NCI-H2196 (cell line): Measurements from ENCODE around the gene CAPN5.

Source experiments
- DNase-seq: peaks from one replicate; lab custom pipeline; 2025; ENCODE audit not compliant: unreplicated experiment; lab: John Stamatoyannopoulos, UW

The CAPN5 gene

DNA sequence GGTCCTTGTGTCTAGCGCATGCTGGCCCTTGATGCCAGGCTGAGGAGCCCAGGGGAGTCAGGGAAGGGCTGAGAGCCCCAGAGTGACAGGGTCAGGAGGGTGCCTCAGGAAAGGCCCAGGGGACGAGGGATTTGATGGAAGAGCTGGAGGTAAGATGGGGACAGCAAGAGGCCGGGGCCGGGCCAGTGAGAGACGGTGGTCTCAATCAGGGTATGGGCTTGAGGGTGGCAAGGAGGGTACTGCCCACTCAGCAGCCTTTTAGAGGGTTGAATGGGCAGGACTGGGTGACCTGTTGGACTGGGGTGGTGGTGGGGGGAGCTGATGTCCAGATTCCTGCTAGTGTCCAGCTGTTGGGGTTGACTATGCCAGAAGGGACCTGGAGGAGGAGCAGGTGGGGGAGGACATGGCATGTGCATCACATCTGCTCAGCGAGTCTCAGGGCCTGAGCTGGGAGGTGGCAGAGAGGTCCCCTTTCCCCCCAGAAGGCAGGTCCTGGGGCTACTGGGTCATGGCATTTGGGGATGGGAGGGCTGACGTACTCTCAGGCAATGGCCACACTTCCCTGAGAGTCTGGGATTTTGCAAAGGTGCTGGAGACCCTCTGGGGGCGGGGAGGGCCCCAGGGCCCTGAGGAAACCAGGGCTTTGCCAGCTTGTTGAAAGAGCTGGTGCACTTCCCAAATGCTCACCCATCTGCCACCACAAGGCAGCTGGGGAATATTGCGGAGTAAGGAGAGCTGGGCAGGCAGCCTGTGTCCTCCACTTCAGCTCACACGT lies 79.7 kb downstream of the CAPN5 start:
- DNase-seq = no peak

DNA sequence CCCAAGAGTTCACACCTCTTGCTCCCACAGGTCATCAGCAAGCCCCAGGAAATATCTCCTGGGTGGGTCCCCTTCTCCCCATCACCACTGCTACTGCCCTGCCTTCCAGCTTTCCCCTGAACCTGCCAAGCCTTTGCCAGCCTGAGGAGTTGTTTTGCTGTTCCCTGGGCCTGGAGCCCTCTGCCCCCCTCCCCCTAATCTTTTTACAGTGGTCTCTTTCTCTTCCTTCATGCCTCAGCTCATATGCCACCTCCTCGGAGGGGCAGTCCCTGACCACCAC lies 80.2 kb downstream of the CAPN5 start:
- no peak for DNase-seq

DNA sequence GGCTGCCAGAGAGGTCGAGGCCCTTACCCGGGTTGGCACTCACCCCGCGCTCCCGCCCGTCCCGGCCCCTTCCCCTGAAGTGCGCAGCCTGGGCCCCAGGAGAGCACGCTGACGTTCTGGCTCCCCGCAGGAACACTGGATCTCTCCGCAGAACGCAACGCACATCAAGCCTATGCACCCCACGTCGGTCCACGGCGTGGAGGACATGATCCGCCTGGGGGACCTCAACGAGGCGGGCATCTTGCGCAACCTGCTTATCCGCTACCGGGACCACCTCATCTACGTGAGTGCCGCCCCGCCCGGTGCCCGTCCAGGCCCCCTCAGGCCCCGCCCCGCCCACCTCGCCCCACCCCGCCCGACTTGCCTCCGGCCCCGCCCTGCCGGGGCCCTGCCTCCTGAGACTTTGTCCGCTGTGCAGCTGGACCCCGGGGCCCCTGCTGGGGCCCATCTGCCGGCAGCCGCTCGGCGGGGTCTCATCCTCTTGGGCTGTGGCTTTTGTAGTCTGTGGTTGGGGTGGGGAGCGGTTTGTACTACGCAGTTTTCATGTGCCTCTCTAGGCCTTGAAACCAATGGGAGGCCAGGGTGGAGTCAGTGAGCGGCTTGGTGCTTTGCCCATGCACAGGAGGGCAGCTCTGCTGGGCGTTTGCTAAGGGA lies 81.0 kb downstream of the CAPN5 start:
- DNase-seq = no peak

DNA sequence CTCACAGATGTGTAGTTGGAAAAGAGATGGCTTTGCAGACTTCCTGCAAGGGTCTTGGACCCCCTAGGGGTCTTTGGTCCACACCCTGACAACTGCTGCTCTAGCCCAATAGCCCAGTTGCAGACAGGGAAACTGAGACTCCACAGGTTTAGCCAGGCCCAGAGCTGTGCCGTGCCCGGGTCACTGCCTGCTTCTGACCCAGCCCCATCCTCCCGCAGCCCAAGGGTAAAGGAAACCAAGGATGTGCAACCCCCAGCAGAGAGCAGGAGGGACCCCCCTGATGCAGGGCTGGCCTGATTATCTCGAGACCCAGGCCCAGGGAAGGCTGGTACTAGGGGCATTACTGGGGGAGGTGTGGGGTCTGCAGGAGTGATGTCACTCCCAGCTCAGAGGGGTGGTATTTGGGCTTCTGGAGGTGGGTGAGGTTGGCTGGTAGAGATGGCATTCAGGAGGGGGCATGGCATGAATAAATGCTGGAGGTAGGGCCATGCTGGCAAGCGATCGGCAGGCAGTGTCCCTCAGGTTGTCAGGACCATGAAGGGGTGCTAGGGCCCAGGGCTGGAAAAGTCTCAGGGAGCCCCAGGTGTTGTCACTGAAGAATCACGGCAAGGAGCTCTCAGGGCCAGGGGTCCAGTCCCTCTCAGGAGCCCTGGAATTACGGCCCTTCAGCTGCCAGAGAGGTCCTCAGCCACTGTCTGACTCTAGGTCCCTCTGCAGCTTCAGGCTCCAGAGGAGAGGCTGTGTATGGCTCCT lies 82.4 kb downstream of the CAPN5 start:
- no peak for DNase-seq

DNA sequence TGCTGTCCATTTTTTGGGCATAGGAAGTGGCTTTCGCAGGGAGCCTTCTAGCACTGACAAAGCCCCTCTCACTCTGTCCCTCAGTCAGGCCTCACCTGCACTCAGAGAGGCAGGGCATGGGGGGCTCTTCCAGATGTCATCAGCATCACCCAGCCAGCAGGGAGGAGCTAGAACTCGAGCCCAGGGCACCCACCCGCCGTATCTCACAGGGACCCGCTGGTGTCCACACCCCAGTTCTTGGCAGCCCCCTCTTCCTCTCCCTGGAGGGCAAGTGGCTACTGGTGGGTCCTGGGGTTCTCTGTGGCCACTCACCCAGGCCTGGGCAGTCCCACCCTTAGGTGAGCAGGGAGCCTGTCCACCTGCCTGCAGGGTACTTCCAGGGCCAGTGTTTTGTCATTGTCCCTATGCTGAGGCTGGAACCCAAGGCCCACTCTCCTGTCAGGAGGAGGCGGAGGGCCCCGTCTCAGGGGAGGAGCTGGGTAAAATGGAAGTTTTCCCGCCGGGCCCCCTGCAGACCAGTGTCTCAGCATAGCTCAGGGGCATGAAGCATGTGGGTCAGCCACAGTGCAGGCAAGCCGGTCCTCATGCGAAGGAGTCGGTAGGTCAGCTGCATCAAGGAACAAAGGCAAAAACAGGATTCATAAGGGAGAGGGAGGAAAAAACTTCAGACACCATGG lies 83.1 kb downstream of the CAPN5 start:
- no peak for DNase-seq

DNA sequence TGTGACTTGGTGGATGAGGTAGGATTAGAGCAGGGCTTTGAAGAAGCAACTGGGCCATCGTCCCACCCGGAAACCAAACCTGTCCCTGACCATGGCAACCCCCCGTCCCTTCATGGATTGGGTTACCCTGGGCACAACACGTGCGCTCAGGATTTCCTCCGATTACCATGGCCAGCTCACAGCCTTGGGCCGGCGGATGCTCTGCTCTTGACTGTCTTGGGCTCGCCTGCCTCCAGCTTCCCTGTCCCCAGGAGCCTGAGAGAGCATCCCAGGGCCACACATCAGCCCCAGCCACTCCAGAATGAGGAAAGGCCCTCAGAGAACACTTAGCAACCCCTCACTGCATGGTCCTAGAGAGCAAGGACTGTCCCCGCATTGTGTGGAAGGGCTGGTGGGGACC lies 84.1 kb downstream of the CAPN5 start:
- no peak for DNase-seq

DNA sequence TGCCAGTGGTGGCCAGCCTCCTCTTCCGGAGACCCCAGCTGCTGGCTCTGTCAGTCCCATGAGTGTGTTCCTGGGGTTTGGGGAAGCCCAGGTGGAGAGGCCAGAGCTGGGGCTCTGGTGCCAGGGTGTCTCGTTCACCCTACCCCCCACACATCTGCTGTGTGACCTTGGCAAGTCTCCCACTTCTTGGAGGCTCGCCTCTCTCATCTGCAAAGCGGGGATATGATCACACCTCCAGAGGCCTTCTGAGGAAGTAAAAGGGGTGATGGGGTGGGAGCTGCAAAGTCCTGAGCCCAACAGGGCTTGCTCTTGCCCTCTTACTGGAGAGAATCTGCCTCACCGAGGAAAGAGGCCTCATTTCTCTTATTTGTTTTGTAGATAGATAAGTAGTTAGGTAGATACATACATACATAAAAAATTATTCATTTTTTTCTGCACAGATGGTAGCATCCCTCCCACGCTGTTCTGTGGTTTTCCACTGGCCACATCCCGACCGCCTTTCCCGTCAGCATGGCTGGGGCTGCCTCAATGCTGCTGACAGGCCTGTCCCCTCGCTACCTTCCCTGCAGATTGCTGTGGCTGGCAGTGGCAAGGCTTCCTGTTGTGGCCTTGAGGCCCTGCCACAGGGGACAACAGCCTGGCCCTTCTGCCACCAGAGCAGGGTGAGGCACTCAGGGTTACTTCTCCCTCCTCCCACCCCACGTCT lies 85.2 kb downstream of the CAPN5 start:
- DNase-seq = no peak

DNA sequence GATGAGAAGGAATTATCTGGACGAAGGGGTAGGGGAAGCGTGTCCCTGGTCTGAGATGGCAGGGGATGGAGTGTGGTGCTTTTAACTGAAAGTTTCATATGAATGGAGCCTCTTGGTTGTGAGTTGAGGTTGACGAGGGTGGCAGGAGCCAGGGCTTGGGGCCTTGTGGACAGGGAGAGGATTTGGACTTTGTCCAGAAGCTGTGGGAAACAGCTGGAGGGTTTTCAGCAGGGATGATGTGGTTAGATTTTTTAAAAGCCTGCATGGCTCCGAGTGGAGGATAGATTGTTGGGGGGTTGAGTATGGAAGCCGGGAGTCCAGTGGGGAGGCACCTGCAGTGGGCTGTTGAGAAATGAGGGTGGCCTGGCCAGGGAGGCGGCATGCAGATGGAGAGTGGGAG lies 86.1 kb downstream of the CAPN5 start:
- DNase-seq = no peak

DNA sequence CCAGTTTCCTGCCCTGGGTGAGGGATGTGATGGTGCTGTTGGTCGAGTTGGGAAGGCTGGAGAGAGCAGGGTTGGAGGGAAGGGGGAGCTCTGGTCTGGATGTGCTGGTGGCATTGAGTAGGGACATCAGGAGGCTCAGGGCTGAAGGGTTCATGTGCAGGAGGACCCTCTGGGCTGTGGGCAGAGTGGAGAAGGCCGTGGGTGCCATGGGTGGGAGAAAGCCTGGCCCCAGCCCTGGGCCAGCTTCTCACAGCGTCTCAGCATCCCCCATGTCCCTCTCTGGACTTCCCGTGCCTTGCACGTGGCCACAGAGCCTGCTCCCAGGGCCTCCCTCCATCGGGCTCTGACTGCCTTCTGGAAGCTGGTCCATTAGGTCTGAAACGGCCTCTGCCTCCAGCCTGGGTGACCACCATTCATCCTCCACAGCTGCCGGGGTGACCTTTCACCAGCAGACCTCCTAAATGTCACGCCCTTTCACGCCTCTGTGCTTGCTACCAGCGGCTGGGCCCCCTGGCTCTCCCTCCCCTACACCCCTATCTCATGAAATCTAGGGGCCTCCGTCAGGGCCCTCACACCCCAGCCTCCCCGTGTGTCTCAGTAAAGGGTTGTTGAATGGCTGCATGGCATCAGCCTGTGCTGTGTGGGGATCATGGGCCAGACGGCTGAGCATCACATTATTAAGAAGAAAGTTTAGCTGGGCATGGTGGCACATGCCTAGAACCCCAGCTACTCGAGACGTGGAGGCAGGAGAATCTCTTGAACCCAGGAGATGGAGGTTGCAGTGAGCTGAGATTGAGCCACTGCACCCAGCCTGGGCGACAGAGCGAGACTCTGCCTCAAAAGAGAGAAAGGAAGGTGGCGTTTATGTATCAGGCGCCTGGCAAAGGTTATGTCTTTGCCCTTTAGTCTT lies 86.8 kb downstream of the CAPN5 start:
- DNase-seq = no peak

DNA sequence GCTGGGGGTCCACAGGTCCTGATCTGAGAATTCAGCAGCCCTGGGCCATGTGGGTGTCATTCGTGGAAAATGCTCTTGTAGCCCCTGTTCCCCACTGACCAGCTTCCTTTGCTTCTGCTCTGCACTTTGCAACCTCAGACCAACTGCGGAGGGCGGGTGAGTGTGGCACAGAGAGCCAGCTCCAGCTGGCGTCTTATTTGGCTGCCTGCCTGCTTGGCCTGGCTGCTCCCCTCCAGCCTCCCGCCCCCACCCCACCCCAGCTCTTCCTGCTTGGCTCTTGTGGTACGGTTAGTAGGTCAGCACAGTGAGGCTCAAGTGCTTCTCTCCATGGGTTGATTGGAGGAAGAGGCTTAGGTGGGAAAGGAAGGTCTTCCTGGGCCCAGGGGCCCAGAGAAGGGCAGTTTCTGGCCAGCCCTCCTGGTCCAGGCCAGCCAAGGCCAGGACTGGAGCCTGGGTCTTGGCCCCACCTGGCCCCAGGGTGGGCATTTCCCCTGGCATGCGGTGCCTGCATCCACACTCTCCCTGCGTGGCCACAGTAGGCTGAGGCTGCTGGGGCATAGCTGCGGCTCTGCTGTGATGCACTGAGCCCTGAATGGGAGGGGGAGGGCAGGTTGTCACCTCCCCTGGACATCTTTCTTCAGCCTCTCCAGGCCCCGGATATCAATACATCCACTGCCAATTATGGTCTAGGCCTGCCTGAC lies 87.8 kb downstream of the CAPN5 start:
- peak; percentile 88 for DNase-seq

DNA sequence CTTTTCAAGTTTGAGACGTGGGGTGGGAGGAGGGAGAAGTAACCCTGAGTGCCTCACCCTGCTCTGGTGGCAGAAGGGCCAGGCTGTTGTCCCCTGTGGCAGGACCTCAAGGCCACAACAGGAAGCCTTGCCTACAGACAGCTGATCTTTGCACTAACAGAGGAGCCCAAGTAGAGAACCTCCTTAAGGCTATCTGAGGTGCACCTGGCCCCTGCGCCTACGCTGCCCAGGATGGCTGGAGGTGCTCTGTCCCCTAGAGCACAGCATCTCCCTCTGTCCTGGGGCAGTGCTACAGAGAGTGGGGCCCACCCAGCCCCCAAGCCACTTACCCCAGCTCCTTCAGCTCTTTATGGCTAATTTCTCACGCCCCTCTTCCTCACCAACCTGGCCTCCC lies 88.3 kb downstream of the CAPN5 start:
- DNase-seq = no peak

DNA sequence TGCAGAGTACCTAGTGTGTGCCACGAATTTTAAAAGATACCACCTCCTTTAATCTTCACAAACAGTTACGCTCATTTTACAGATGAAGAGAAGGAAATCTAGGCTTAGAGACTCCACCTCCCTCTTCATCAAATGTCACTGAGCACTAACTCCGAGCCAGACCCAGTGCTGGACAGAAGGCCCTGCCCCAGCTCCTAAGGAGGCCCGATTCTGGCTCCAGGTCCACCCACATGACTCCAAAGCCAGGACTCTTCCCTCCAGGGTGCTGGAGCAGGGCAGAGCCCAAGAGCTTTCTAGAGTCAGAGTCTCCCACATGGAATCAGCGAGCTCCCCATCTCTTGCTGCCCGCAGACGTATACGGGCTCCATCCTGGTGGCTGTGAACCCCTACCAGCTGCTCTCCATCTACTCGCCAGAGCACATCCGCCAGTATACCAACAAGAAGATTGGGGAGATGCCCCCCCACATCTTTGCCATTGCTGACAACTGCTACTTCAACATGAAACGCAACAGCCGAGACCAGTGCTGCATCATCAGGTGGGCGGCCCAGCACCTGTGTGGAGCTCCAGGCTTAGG lies 88.9 kb downstream of the CAPN5 start:
- no peak for DNase-seq

DNA sequence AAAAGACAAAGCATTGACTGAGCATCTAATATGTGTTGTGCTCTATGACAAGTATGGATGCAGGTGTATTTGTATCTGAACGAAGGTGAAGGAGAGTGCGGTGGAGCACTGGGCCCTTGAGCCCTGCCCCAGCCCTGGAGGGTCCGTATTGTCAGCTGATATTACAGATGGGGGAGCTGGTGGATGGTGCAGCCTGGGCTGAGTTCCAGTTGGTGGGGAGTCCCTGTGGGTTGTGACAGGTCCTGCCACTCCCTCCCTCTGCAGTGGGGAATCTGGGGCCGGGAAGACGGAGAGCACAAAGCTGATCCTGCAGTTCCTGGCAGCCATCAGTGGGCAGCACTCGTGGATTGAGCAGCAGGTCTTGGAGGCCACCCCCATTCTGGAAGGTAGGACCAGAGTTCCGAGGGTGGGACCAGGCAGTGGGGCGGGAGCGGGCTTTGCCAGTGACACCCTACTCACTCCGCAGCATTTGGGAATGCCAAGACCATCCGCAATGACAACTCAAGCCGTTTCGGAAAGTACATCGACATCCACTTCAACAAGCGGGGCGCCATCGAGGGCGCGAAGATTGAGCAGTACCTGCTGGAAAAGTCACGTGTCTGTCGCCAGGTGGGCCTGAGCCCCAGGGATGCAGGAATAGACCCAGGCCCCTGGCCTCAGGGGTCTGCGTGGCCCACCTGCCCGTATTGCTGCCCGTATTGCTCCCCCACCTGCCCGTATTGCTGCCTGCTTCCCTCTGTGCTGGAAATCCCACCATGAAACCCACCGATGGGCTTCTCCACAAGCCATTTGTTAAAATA lies 89.8 kb downstream of the CAPN5 start:
- no peak for DNase-seq

DNA sequence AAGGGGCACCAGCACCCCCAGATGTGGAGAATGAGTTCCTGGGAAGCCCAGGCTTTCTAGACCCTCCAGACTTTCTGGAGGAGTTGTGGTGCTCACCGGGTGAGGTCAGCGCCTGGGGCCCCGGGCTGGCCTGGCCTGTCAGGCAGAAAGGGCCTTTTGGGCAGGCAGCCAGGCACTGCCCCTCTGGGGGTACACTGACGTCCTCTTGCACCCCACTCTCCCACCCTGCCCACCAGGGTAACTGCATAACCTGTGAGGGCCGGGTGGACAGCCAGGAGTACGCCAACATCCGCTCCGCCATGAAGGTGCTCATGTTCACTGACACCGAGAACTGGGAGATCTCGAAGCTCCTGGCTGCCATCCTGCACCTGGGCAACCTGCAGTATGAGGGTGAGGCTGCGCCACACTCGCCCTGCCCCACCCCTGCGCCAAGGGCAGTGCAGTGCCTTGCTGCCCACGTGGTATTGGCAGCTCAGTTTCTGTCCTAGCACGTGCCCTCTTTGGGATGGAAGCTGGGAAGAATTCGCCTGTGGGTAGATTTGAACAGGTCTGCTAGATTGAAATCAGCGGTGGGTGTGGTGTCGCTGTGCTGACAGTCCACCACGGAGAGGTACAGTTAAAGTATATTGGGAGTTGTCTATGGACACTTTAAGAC lies 91.4 kb downstream of the CAPN5 start:
- no peak for DNase-seq

DNA sequence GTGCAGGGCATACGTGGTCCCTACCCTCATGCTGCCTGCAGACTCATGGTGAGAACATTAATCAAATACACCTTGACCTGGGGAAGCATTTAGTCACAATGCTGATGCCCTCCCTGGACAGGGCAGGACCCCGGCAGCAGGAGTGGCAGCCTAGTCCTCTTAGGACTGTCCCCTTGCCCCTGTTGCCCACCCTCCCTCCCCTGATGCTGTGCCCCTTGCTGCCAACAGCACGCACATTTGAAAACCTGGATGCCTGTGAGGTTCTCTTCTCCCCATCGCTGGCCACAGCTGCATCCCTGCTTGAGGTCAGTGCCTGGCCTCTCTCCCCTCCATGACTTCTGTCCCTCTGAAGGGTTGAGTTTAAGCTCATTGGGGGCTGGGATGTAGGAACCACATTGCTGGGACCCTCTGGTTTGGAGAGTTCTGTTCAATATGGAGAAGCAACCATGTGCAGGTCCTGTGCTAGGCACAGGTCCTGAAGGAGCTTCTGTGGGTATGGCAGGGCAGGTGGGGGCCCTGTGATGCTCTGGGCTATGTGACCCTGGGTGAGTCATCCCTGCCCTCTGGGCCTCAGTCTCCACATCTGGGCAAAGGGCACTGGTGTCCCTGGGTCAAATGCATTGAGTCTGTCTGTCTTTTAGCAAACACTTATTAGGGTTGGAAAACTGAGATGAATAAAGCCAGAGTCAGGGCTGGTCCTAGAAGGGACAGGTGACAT lies 92.6 kb downstream of the CAPN5 start:
- DNase-seq = no peak

DNA sequence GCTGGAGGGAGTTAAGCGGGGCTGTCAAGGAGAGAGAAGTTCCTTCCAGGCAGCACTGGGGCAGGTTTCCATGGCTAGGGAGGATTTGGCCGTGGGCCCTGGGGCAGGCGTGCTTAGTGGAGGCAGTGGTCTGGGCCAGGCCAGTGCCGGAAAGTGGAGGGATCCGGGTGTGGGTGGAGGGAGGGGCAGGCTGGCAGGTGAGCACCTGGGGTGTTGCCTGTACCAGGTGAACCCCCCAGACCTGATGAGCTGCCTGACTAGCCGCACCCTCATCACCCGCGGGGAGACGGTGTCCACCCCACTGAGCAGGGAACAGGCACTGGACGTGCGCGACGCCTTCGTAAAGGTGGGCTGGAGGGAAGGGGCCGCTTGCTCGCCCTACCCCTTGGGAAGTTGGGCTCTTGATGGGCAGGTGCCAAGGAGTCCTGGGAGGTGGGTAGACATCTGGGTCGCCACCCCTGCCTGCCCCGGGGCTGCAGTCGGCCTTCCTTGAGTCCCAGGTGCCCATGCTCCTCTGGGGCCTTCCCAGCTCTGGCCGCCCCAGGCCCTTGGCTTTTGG lies 93.2 kb downstream of the CAPN5 start:
- no peak for DNase-seq

DNA sequence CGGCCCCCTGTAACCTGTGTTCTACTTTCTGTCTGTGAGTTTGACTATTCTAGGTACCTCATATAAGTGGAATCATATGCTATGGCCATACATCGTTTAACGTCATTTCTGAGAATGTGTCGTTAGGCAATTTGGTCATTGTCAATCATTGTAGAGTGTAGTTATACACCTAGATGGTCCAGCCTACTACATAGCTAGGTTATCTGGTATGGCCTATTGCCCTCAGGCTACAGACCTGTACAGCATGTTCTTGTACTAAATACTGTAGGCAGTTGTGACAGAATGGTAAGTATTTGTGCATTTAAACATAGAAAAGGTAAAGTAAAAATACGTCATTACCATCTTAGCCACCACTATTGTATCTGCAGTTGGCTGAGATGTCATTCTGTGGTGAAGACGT lies 96.5 kb downstream of the CAPN5 start:
- no peak for DNase-seq
